Activated naive CD8-positive, alpha-beta T cell treated with anti-CD3 and anti-CD28 coated beads, Interleukin-2, amount 10 ng/mL, durations not matched to agents 7 days and 5 days (primary cell): Measurements from ENCODE around the gene SLC2A8. TPM values are rescaled to one million over a fixed set of nuclear protein-coding genes. Genes with fewer than 3 reads are reported as not detected.

ENCODE experiments used
- ATAC-seq: fragments of 150-1000 bp; cut with Tn5 transposase; one replicate; pipeline ENCODE4 v1.10.0; 2021; ENCODE audit warnings: low read depth, moderate library complexity
- POLR2A ChIA-PET: fragments of 350-600 bp; sonication (Branson Sonifier 250); formaldehyde crosslinking; loops from one replicate; lab custom pipeline; 2021; ENCODE audit warnings: antibody characterized with exemption; lab: Charles Lee
- DNase-seq: peaks from one replicate; pipeline ENCODE4 v3.0.0; 2021
- H3K27ac Mint-ChIP-seq: one replicate; pipeline ENCODE4 v1.8.0; 2022; ENCODE audit warnings: mild to moderate bottlenecking, mixed read lengths
- H3K27me3 Mint-ChIP-seq: one replicate; pipeline ENCODE4 v1.8.0; 2022; ENCODE audit warnings: mild to moderate bottlenecking, moderate library complexity, mixed read lengths
- H3K36me3 Mint-ChIP-seq: one replicate; pipeline ENCODE4 v1.8.0; 2021; ENCODE audit warnings: mild to moderate bottlenecking, mixed read lengths
- H3K4me1 Mint-ChIP-seq: one replicate; pipeline ENCODE4 v1.8.0; 2021; ENCODE audit warnings: mixed read lengths
- H3K4me3 Mint-ChIP-seq: one replicate; pipeline ENCODE4 v1.8.0; 2022; ENCODE audit warnings: mild to moderate bottlenecking, moderate library complexity, mixed read lengths
- H3K9me3 Mint-ChIP-seq: one replicate; pipeline ENCODE4 v1.8.0; 2021; ENCODE audit warnings: mixed read lengths
- total RNA-seq, 2 experiments: library from RNA; stranded (reverse); gene quantifications; one replicate each; pipeline ENCODE4 v1.2.3, GENCODE V29; 2021

The SLC2A8 gene
- total RNA-seq, 2 experiments from 2014 or later = 3.4 to 4.1 TPM

- DNase-seq (no peak), ATAC-seq (peak; percentile 28)
- Mint-ChIP-seq H3K36me3 (peaks cover 51% of the 10 kb centered on the region), H3K9me3 (peaks cover 2% of the 10 kb centered on the region), H3K4me1 (peaks cover 4% of the 10 kb centered on the region), H3K4me3 (no peak overlapping the region), H3K27ac (no peak overlapping the region), H3K27me3 (no peaks in the 10 kb centered on the region)
- POLR2A ChIA-PET = interaction anchor here (4.6 kb wide), 1 partner anchor 13 kb away, joined by 23 read pairs; the partner anchor contains the start of genes LRSAM1 and RPL12
Observed at GRCh38 chr9:127437497-127438264, 40.7 kb downstream of the SLC2A8 start.

- Mint-ChIP-seq H3K36me3 (peaks cover 55% of the 10 kb centered on the region), H3K9me3 (peaks cover 2% of the 10 kb centered on the region)
- POLR2A ChIA-PET = interaction anchor here (4.6 kb wide), 1 partner anchor 12 kb away, joined by 23 read pairs; the partner anchor contains the start of genes LRSAM1 and RPL12
Observed at GRCh38 chr9:127438394-127438793, 41.4 kb downstream of the SLC2A8 start.

GRCh38 chr9:127444283-127444920 lies 47.4 kb downstream of the SLC2A8 start:
- ATAC-seq (no peak), DNase-seq (no peak)
- H3K27ac Mint-ChIP-seq = no peak overlapping the region
- H3K4me3 Mint-ChIP-seq = no peak overlapping the region
- peaks cover 19% of the 10 kb centered on the region for H3K4me1 Mint-ChIP-seq
- POLR2A ChIA-PET = interaction anchor here (0.7 kb wide), 1 partner anchor 135 kb away, joined by 3 read pairs; no protein-coding TSS in a partner anchor
- H3K27me3 Mint-ChIP-seq = no peaks in the 10 kb centered on the region
- peaks cover 21% of the 10 kb centered on the region for H3K9me3 Mint-ChIP-seq
- H3K36me3 Mint-ChIP-seq = peaks cover 95% of the 10 kb centered on the region

More at GRCh38 chr9:127438394-127438793, 41.4 kb downstream of the SLC2A8 start:
- Mint-ChIP-seq H3K27me3 (no peaks in the 10 kb centered on the region), H3K4me3 (no peak overlapping the region), H3K4me1 (peaks cover 4% of the 10 kb centered on the region), H3K27ac (no peak overlapping the region)
- DNase-seq = no peak
- ATAC-seq = no peak

- no peak overlapping the region for H3K4me3 Mint-ChIP-seq
Observed at GRCh38 chr9:127444921-127445850, 48.2 kb downstream of the SLC2A8 start.

GRCh38 chr9:127445851-127446712 lies 49.1 kb downstream of the SLC2A8 start:
- Mint-ChIP-seq H3K9me3 (peaks cover 21% of the 10 kb centered on the region), H3K27me3 (no peaks in the 10 kb centered on the region), H3K4me1 (peaks cover 30% of the 10 kb centered on the region), H3K27ac (no peak overlapping the region), H3K36me3 (peaks cover 93% of the 10 kb centered on the region), H3K4me3 (no peak overlapping the region)
- ATAC-seq = no peak
- DNase-seq = no peak
- POLR2A ChIA-PET = no interaction called here

More at GRCh38 chr9:127444921-127445850, 48.2 kb downstream of the SLC2A8 start:
- H3K9me3 Mint-ChIP-seq = peaks cover 21% of the 10 kb centered on the region
- POLR2A ChIA-PET = no interaction called here
- peaks cover 27% of the 10 kb centered on the region for H3K4me1 Mint-ChIP-seq
- H3K27ac Mint-ChIP-seq = no peak overlapping the region
- DNase-seq = no peak
- peaks cover 95% of the 10 kb centered on the region for H3K36me3 Mint-ChIP-seq
- H3K27me3 Mint-ChIP-seq = no peaks in the 10 kb centered on the region
- ATAC-seq = no peak

- ATAC-seq (no peak), DNase-seq (no peak)
- peaks cover 89% of the 10 kb centered on the region for H3K36me3 Mint-ChIP-seq
- H3K9me3 Mint-ChIP-seq = peaks cover 21% of the 10 kb centered on the region
- peak overlapping the region; percentile 30 for H3K27ac Mint-ChIP-seq
- POLR2A ChIA-PET = interaction anchor here (0.6 to 1.8 kb wide), 2 partner anchors 22 to 509 kb away, joined by 3 to 4 read pairs; partner anchors contain the start of gene ZNF79
- H3K4me1 Mint-ChIP-seq = peaks cover 30% of the 10 kb centered on the region
- H3K27me3 Mint-ChIP-seq = no peaks in the 10 kb centered on the region
- no peak overlapping the region for H3K4me3 Mint-ChIP-seq
Observed at GRCh38 chr9:127446713-127447415, 49.9 kb downstream of the SLC2A8 start.

GRCh38 chr9:127447416-127448111 lies 50.6 kb downstream of the SLC2A8 start:
- ATAC-seq (no peak), DNase-seq (no peak)
- H3K36me3 Mint-ChIP-seq = peaks cover 82% of the 10 kb centered on the region
- H3K27me3 Mint-ChIP-seq = no peaks in the 10 kb centered on the region
- POLR2A ChIA-PET = interaction anchor here (0.6 to 1.8 kb wide), 2 partner anchors 23 to 510 kb away, joined by 3 to 4 read pairs; partner anchors contain the start of gene ZNF79
- no peak overlapping the region for H3K4me3 Mint-ChIP-seq
- peaks cover 20% of the 10 kb centered on the region for H3K9me3 Mint-ChIP-seq
- H3K27ac Mint-ChIP-seq = peak overlapping the region; percentile 11
- H3K4me1 Mint-ChIP-seq = peaks cover 31% of the 10 kb centered on the region

- POLR2A ChIA-PET = interaction anchor here (1.8 kb wide), 1 partner anchor 24 kb away, joined by 4 read pairs; the partner anchor contains the start of gene ZNF79
- no peak for DNase-seq
- peak overlapping the region; percentile 58 for H3K27ac Mint-ChIP-seq
- no peaks in the 10 kb centered on the region for H3K27me3 Mint-ChIP-seq
- H3K36me3 Mint-ChIP-seq = peaks cover 76% of the 10 kb centered on the region
- peaks cover 31% of the 10 kb centered on the region for H3K4me1 Mint-ChIP-seq
- H3K9me3 Mint-ChIP-seq = peaks cover 20% of the 10 kb centered on the region
- peak overlapping the region; percentile 89 for H3K4me3 Mint-ChIP-seq
- ATAC-seq = no peak
Observed at GRCh38 chr9:127448112-127448805, 51.3 kb downstream of the SLC2A8 start.

GRCh38 chr9:127449332-127449966 lies 52.5 kb downstream of the SLC2A8 start:
- ATAC-seq = no peak
- no peak for DNase-seq
- Mint-ChIP-seq H3K4me1 (peaks cover 31% of the 10 kb centered on the region), H3K4me3 (peak overlapping the region; percentile 89), H3K27me3 (no peaks in the 10 kb centered on the region), H3K9me3 (peaks cover 14% of the 10 kb centered on the region), H3K27ac (peak overlapping the region; percentile 96), H3K36me3 (peaks cover 65% of the 10 kb centered on the region)
- POLR2A ChIA-PET = interaction anchor here (1.3 to 4.2 kb wide), 6 partner anchors 9 to 224 kb away, joined by 4 to 53 read pairs (median 23); partner anchors contain the start of genes SLC2A8 and ZNF79

- peaks cover 7% of the 10 kb centered on the region for H3K9me3 Mint-ChIP-seq
- H3K27ac Mint-ChIP-seq = peak overlapping the region; percentile 96
- no peaks in the 10 kb centered on the region for H3K27me3 Mint-ChIP-seq
- H3K36me3 Mint-ChIP-seq = peaks cover 57% of the 10 kb centered on the region
- DNase-seq = no peak
- peaks cover 31% of the 10 kb centered on the region for H3K4me1 Mint-ChIP-seq
- ATAC-seq = peak; percentile 4
- peak overlapping the region; percentile 89 for H3K4me3 Mint-ChIP-seq
- POLR2A ChIA-PET = interaction anchor here (0.6 to 4.2 kb wide), 25 partner anchors 10 to 335 kb away, joined by 3 to 53 read pairs (median 4); partner anchors contain the start of genes CDK9, PTRH1, SLC2A8 and TOR2A
Observed at GRCh38 chr9:127450243-127450760, 53.3 kb downstream of the SLC2A8 start.
